ENCODE results near the gene PHF19.

PHF19 gene

DNA sequence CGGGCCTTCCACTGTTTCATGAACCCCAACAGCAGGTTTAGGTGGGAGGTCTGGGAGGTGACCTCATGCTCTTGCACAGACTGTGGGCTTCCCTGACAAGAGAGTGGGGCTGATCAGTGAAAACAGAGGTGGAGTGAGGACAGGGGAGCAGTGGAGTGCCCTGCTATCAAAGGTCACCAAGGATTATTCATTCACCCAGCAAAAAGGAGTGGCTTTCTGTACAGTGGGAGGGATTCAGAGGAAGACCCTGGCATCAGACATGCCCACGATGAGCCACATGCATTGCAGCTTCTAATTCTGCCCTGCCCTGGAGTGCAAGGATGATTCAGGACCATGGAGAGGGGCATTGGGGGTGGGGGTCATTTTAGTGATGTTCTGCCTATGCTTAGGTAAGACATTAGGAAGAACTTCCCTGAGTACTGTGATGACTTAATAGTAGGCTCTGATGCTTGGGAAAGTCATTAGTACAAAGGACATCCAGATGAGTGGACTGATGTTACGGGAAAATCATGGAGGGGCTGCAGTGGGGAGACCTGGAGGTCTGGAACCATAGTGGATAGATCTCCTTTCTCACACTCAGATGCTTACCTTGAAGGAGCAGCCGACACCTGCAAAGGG is 36.8 kb upstream of the PHF19 start:
- no peak for DNase-seq

DNA sequence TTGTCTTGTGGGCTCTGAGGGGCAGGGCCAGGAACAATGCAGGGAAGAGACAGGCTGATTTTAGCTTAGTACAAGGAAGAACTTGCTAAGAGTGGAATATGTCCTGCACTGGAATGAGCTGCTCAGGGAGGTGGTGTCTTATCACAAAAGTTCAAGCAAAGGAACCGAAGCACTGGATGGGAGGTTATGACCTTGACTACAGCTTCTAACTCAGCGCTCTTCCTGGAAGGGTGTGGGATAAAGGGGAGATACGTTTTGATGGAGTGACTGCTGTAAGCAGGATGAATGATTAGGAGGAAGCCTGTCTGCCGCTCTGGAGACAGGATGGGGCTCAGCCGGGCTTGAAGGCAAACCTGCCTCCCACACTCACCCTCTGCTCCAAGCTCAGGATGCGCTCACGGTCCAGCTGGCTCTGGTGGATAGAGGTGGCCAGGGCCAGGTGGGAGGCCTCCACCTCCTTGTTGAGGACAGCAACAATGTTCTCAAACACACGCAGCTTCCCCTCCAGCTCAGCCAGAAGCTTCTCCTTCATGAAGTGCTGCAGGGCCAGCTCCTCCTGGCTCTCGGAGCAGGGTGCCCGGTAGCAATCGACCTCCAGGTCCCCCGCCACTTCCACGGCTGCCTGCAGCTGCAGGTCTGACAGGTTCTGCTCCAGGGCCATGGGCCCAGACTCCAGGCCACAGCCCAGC is 36.1 kb upstream of the PHF19 start:
- DNase-seq: no peak

DNA sequence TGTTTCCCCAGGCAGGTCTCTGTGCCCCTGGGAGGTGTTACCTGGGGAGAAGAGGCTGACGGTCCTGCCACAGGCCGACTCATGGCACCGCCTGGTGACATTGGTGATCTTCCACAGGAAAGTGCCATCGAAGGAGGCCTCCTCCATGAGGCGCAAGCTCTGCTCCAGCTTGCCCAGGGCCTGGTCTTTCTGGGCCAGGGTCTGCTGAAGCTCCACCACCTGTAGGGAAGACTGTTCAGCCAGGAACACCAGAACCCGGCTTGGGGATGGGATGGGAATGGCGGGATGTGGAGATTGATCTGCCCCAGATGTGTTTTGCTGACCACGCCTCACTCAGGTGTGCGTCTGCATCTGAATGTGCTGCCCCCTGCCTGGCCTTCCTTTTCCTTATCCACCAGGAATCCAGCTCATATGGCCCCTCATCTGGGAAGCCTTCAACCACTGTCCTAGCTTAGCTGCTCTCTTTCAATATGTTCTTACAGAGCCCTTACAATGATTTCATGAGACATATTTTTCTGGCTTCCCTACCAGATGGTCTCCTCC is 34.4 kb upstream of the PHF19 start:
- no peak for DNase-seq

DNA sequence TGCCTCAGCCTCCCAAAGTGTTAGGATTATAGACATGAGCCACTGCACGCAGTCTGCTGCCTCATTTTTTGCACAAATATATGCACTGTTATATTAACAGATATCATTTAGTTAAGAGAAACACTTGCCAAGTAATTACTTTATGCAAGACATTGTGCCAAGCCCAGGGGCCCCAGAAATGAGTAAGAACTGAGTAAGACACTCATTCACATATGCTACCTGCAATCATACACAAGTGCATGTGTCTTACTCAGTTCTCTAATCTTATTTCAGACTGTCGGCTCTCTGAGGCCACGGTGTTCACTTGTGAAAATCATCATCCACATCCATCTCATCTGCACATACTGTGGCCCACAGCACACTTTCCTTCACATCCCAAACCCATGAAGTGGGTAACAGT is 33.7 kb upstream of the PHF19 start:
- DNase-seq: no peak

DNA sequence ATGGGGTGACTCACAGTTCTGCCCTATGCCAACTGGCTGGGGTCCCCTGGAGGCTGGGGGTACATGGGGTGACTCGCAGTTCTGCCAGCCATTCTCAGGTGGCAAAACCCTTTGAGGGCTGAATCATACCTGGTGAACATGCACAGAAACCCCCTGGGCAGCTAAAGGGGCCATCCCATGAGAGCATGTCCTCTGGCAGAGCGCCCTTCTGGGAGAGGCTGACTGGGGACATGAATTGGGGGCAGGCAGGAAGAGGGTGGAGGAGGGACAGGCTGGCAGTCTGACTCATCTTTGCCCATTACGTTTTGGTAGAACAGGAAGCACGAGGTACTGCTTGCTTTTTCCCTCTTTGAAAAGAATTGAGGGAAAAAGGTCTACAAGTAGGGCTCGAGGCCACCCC is 32.9 kb upstream of the PHF19 start:
- DNase-seq: peak in 1 of 2 donors; percentile 96

DNA sequence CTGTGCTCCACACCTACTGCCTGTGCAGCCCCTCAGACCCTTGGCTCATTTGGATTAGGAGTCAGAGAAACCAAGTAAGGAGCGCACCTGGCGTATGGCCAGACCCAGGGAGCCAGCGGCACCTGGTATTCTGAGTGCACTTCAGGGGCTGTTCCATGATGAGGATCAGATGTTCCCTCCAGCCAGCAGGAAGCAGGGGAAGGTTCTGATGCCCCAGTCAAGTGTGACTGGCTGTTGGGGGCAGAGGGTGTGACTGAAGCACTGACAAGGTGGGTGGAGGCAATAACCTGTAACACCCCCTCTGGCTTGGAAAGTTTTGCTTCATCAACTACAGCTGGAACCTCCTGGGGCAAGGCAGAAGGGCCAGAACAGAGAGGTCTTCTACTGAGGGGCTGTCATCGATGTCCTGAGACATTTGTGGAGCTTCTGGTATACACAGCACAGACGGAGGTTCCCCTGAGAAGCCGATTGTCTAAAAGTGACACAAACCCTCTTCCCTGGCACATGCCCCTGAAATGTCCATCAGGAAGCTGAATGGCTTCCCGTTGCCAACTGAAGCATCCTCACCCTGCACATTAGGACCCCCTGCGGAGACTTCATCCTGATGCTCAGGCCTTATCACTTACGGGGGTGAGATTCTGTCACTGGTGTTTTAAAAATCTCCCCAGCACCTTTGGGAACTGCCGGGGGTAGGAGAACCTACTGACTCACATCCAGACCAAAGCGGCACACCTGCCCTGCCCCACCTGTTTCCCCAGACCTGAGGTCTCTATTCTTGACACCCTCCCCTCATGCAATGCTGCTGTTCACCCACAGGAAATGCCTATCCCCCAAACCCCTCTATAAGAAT is 28.6 kb upstream of the PHF19 start:
- DNase-seq: no peak

DNA sequence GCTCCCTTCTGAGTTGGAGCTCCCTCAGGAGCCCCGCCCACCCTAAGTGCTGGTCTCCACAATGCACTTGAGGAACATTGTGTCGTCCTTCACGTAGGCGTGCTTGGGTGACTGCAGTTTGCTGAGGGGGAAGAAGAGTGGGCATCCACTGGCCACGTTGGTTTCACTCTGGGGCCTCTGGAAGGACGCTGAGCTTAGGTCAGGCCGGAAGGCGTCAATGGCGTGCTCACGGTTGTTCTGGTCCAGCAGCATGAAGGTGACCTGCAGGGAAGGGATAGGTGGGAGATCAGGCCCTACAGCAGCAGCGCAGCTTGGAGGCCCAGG is 28.0 kb upstream of the PHF19 start:
- DNase-seq: no peak

DNA sequence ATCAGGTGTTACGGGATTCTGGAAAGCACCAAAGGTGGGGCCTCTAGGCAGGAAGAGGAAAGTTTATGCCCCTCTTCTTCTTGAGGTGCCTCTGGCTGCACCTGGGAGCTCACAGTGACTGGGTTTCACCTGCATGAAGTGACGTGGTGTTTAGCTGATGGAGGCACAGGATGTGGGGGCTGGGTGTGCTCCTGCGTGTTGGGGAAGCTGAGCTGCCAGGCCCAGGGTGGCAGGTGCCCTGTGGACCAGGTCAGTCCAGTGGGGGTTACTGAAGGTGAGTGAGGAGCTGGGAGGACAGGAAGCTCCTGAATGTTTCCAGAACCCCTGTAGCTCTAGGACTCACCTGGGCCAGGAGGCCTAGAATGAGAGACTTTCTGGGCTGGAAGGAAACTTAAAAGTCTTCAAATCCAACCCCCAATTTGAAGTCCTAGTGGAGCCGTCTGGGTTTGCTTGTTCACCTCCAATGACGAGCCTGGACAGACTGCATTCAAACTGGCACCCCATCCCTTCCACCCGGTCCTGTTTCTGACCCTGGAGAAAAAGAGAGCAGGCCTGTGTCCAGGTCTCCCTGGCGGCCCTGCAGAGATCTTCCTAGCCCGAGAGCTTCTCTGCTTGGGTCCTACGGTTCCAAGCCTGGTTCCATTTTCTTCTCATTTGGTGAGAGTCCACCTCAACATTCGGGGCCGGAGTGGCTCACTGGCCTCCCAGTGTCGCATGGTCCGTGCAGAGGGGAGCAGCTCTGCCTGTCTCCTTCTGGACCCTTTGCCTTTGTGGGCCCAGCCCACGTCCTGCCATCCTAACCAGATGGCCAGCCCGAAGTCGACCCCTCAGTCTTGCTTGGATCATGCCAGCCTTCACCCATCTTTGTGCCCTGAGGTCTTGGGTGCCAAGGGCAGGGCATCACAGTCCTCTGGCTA is 27.3 kb upstream of the PHF19 start:
- no peak for DNase-seq

DNA sequence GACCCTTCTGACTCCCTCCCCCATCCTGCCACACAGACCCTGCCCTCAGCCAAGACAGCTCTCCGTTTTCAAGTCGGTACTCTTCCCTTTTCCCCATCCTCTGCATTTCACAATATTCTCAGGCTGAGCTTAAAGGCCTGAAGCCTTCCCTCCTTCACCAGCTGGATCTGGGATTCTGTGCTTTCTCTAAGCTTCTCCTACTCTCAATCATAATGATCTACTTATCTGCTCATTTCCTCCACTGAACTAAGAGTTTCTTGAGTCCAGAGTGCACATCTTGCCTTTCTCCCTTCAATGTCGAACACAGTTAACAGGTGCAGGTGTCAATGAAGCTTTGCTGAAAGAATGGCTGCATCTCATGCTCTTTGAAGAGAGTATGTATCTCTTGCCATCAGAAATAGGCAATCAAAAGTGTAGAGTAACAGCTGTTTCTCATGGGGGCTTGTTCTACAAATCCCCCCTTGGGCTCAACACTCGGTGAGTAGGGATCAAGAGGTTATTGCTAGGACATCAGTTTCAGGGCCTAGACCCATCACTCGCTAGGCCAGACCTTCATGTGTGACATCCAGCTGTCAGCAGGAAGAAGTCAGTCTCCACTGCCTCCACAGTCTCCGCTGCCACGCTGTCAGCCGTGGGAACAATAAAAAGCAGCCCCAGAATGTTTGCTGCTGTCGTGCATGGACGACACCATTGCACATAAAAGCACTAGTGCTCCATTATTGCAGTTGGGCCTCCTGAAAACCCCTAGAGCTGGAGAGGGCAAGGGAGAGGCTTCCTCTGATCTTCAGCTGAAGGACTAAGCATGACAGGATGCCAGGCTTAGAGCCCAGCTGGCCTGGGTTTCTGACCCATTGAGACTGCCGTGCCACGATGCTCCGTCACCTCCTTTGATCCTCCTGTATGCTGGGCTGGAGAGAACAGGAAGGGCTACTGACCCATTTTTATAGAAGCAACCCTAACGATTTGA is 25.9 kb upstream of the PHF19 start:
- DNase-seq: no peak

DNA sequence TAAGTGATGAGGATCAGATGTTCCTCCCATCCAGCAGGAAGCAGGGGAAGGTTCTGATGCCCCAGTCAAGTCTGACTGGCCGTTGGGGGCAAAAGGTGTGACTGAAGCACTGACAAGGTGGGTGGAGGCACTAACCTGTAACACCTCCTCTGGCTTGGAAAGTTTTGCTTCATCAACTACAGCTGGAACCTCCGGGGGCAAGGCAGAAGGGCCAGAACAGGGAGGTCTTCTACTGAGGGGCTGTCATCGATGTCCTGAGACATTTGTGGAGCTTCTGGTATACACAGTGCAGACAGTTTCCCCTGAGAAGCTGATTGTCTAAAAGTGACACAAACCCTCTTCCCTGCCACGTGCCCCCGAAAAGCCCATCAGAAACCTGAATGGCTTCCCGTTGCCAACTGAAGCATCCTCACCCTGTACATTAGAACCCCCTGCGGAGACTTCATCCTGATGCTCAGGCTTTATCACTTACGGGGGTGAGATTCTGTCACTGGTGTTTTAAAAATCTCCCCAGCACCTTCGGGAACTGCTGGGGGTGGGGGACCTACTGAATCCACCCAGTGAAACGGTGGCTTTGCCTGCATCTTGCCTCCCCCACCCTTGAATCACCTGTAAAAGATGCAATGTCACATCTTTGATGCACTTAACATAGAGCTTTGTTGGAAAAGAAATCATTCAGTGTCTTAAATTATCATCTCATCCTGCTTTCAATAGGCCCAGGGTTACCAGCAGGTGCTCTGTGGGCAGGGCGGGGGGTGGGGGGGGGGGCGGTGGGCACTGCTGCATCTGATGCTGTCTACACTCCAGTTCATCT is 25.0 kb upstream of the PHF19 start:
- no peak for DNase-seq

DNA sequence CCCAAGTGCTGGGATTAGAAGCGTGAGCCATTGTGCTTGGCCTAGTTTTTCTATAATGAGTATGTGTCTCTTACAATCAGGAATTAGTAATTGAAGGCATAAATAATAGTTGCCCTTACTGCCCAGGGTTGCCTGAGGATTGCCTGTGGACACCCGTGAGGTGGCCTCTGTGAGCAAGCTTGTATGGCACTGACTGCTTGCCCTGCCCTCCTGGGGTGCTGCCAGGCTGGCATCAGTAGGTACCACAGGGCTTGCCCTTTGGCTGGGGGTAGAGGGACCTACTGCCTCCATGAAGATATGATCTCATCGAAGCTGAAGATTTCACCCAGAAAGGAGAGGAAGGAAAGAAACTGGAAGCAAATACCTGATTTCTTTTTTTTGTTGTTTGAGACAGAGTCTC is 23.8 kb upstream of the PHF19 start:
- DNase-seq: no peak

DNA sequence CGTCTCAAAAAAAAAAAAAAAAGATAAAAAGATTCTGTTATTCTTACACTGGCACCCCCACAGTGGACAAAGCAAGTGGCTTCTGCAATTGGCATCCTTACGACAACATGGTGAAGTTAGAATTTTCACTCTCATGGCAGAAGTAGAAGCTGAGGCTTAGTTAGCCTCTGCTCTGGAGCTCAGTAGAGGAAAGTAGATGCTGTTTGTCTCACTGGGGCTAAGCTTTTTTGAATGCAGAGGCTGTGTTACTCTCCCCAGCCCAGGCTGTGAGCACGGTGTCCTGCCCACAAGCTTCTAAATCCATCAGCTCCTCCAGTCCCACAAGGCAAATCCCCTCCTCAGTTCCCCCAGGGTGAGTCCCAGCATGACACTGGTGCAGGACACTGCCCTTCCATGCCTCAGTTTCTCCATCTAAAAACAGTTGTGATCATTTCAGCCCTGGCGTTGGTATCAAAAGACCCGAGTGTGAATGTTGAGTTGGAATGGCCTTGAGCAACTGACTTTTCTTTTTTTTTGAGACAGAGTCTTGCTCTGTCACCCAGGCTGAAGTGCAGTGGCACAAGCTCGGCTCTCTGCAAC is 22.6 kb upstream of the PHF19 start:
- DNase-seq: no peak

DNA sequence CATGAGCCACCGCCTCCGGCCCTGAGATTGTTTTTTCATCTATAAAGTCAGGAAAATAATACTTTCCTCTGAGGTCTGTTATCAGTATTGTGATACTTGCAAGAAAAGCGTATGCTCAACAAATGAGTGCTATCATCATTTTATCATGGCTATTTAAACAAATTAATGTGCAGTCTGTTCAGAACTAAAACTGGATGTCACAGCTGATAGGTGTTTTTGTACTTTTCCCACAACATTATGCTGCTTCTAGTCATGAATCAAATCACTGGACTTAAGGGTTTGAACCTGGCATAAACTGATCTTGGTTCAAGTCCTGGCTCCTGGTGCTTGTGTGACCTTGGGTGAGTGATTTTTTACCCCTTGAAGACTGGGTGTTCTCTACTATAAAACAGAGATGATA is 21.4 kb upstream of the PHF19 start:
- DNase-seq: no peak

DNA sequence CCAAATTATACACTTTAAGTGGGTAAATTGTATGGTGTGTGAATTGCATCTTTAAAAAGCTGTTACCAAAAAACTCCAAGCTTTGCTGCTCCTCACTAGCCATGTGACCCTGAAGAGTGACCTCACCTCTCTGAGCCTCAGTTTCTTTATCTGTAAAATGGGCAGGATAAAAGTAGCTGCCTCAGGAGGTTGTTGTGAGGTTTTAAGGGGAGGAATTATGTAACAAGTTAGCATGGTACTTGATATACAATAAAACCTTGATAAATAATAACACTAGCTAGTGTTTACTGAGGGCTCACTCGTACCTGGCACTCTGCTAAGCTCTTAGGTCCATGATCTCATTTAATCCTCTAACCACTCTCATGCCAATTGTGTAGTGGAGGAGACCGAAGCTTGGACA is 19.0 kb upstream of the PHF19 start:
- DNase-seq: no peak

DNA sequence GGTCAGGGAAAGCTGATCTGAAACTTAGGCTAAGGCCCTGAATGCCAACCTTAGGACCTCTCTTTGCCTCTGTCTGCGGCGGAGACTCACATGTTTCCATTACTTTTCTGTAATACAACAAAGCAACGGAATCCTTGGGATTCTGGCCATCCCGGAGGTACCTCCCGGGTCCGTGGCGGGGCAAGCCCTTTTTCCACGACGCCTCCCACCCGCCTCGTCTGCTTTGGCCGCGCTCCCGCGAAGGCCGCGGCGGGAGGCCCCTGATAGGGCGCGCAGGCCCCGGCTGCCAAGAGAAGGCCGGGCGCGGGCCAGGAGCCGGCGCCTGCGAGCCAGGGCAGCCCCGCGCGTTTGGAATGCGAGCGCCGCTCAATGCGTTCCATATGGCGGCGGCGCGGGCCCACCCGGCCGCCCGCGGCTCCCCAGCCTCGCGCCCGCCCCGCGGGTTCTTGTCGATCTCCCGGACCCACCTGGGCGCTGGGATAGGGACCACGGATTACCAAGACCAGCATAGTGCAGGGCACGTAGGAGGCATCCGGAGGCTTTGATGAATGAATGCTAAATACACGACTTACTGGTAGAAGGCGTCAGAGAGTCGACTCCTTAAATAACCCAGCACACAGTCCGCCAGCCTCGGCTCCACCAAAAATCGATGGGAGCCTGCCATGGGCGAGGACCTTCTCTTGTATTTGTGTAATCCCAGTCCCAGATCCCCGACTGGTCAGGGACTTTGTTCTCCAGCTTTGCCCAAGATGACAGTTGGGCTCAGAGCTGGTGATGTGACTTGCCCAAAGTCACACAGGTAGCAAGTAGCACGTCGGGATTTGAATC is 17.5 kb upstream of the PHF19 start:
- DNase-seq: no peak

DNA sequence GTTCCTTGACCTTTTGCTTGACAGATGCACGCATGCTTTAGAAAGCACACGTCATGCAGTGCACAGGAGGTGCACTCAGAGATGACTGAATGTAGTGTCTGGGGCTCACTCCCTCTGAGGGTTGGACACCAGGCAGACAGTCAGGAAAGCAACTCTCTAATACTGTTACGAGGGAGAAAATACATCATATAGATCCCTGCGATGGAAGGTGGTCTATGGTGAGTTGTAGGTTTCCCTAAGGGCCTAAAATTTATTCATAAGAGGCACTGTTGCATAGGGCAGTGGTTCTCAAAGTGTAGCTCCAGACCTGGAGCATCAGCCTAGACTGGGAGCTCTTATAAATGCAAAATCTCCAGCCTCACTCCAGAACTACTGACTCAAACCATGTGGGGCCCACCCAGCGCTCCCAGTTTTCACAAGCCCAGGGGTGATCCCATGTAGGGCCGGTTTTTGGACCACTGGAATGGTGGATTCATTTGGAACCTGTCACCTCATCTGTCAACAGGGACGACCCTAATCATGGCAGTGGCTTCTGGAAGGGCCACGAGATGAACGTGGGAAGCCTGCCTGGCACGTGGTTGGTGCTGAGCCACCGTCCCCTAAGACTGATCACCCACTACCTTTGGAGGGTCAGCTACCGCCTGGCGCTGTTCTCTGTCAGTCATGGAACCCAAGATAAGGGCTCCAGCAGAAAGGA is 16.8 kb upstream of the PHF19 start:
- no peak for DNase-seq

DNA sequence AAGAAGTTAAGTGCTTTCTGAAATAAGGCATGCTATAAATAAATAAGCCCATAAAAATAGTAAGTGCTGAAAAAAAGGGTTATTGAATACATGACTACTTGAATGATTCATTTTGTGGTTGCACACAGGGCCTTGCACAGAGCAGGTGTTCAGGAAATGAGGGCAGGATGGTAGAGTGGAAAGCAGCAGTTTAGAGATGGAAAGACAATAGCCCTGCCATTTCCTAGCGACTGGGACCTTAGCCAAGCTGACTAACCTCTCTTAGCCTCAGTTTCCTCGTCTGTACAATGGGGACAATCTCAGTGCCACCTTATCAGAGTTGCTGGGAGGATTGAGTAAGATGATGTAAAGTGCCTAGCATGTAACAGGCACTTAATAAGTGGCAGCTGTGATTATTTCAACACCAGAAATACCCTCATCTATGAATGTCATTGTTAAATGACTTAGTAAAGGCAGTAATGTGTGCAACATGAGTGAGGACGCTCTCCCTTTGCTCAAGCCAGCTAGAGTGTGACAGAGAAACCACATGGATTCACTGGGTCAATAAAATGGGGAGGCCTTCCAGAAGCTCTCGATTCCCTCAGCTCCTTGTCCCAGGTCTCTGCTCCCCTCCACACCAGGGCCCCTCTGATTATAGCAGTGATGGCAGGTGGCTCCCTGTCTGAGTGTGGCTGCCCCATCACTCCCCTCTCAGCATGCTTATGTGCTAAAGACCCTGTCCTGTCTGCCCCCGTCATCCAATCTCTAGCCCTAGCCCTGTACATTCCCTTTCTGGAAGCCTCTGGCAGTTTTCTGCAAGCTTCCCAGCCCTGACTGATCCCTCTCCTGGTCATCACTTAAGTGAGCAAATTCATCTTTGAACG is 16.0 kb upstream of the PHF19 start:
- DNase-seq: peak in 1 of 2 donors; percentile 99

All from bone marrow (tissue), 2 donors.